Suprapubic skin (tissue), 4 donors: ENCODE results near the gene PAX9. TPM values are rescaled to one million over a fixed set of nuclear protein-coding genes. Genes with fewer than 3 reads are reported as not detected.

Experiments
- DNase-seq, 2 donors: peaks; one replicate each; pipeline ENCODE4 v3.0.0-alpha.2; 2019; ENCODE audit warnings: low spot score in 2 of 2
- H3K27ac ChIP-seq: fragments of 200-600 bp; sonication (generic); one replicate; pipeline ENCODE4 v1.5.1; 2019
- H3K27me3 ChIP-seq: fragments of 200-600 bp; sonication (generic); one replicate; pipeline ENCODE4 v1.5.1; 2019
- H3K36me3 ChIP-seq: fragments of 200-600 bp; sonication (generic); one replicate; pipeline ENCODE4 v1.5.1; 2019
- H3K4me1 ChIP-seq: fragments of 200-600 bp; sonication (generic); one replicate; pipeline ENCODE4 v1.5.1; 2019
- H3K4me3 ChIP-seq: fragments of 200-600 bp; sonication (generic); one replicate; pipeline ENCODE4 v1.5.1; 2019; ENCODE audit warnings: mild to moderate bottlenecking
- H3K9me3 ChIP-seq: fragments of 200-600 bp; sonication (generic); one replicate; pipeline ENCODE4 v1.5.1; 2019
- CTCF ChIP-seq, 2 donors: fragments of 200-600 bp in 1 of 2; fragments of 450-650 bp in 1 of 2; sonication (generic) in 1 of 2; IDR thresholded peaks; one replicate each; pipeline ENCODE4 v1.5.1; 2016 to 2019; ENCODE audit warnings: antibody characterized with exemption in 2 of 2, mild to moderate bottlenecking in 1 of 2, moderate library complexity in 1 of 2
- EP300 ChIP-seq: sonication (generic); formaldehyde crosslinking; IDR thresholded peaks from one replicate; pipeline ENCODE4 v1.6.1; 2017; ENCODE audit warnings: antibody characterized with exemption
- POLR2A ChIP-seq, 2 donors: fragments of 450-650 bp; IDR thresholded peaks; one replicate each; pipeline ENCODE4 v1.6.1; 2017; ENCODE audit warnings: antibody characterized with exemption in 2 of 2, mild to moderate bottlenecking in 2 of 2, moderate library complexity in 2 of 2
- POLR2AphosphoS5 ChIP-seq, 3 donors: sonication (generic); formaldehyde crosslinking; IDR thresholded peaks; one replicate each; pipeline ENCODE4 v1.6.1; 2017; ENCODE audit warnings: antibody characterized with exemption in 3 of 3
- WGBS: methylation state at CpG from one replicate; pipeline ENCODE4 v1.1.5; 2018; 5-methylcytosine and 5-hydroxymethylcytosine counted together
- total RNA-seq, 4 donors: library from RNA; depleted of rRNA; stranded (reverse); fragments of >200 nt; gene quantifications; one replicate each; pipeline ENCODE4 v1.1.0, GENCODE V29; 2016

Gene PAX9
- total RNA-seq, 4 donors from 2014 or later = 0.23 to 1.5 (median 0.96) TPM

DNA sequence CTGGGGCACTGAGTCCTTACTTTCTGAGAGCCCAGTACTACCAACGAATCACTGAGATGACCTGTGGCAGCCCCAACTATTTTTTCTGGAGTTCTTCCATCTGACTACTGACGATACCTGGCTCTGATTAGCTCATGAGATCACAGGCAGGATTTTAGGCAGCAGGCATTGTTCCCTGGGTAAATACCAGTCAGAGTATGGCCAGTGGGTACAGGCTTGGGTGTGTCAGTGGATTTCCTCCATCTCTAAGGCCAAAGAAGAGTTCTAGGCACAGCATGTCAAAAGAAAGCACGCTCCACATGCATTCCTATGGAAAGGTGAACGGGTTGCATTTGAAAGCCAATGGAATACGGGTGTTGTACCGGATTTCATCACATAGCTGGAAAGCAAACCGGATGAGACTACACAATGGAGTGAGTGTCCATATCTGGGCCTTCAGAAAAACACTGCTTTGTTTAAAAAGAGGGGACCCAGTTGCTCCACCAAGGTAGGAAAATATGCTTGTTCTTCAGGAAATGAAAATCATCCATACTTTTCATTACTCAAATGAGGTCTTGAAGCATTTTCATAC lies 55.0 kb downstream of the PAX9 start:
- Histone ChIP-seq H3K4me1 (no peaks in the 10 kb centered on the region), H3K9me3 (no peaks in the 10 kb centered on the region), H3K36me3 (no peaks in the 10 kb centered on the region), H3K4me3 (no peak overlapping the region), H3K27ac (no peak overlapping the region), H3K27me3 (no peaks in the 10 kb centered on the region)
- no peak for TF ChIP-seq CTCF (IDR thresholded peaks at IDR 0.05)
- 73% methylated on average over 7 of the region's 7 CpGs for WGBS
- no peak for DNase-seq

DNA sequence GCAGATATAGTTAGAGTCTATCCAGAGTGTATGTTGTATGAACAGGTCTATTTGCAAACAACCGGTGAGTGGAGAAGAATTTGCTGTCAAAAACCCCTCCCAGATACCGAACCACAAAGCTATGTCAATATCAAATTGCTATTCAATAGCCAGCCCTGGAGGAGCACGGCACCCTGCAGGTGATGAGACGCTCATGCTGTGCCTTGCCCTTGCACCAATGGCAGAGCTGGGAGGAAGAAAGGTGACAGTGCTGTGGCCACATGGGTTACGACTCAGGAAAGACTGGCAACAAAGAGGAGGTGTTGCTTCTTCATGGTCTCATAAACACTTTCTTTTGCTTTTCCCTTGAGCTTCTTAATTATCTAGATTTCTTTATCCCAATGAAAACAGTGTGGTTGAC lies 55.7 kb downstream of the PAX9 start:
- H3K4me3 ChIP-seq = no peak overlapping the region
- no peaks in the 10 kb centered on the region for H3K36me3 ChIP-seq
- no peaks in the 10 kb centered on the region for H3K9me3 ChIP-seq
- no peak for DNase-seq
- TF ChIP-seq CTCF (IDR thresholded peaks at IDR 0.05) (no peak), EP300 (no peak), POLR2A (IDR thresholded peaks at IDR 0.05) (no peak), POLR2AphosphoS5 (IDR thresholded peaks at IDR 0.05) (no peak)
- WGBS = 70% methylated on average over 5 of the region's 5 CpGs
- no peaks in the 10 kb centered on the region for H3K27me3 ChIP-seq
- H3K27ac ChIP-seq = no peak overlapping the region
- no peaks in the 10 kb centered on the region for H3K4me1 ChIP-seq

DNA sequence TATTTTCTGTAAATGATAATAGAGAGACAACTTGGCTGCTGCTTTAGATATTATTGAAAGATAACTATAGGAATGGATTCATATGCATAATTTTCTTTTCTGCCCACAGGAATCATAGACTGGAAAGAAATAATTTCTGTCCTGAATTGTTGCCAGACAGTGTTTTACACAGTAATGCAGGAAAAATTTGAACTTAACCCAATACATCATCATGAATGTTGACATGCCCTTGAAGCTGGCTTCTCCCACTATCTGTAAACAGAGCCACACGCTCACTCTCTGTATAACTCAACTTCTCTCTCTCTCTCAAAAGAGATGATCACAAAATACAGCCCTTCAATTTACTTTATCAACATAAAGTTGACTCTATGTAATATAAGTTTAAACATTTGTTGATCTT lies 56.6 kb downstream of the PAX9 start:
- WGBS = 59% methylated on average over 1 of the region's 1 CpG
- H3K36me3 ChIP-seq = no peaks in the 10 kb centered on the region
- DNase-seq = no peak
- no peaks in the 10 kb centered on the region for H3K27me3 ChIP-seq
- H3K4me1 ChIP-seq = no peaks in the 10 kb centered on the region
- no peak overlapping the region for H3K4me3 ChIP-seq
- TF ChIP-seq CTCF (IDR thresholded peaks at IDR 0.05) (no peak), POLR2A (IDR thresholded peaks at IDR 0.05) (no peak), POLR2AphosphoS5 (IDR thresholded peaks at IDR 0.05) (no peak), EP300 (no peak)
- H3K9me3 ChIP-seq = no peaks in the 10 kb centered on the region
- no peak overlapping the region for H3K27ac ChIP-seq

DNA sequence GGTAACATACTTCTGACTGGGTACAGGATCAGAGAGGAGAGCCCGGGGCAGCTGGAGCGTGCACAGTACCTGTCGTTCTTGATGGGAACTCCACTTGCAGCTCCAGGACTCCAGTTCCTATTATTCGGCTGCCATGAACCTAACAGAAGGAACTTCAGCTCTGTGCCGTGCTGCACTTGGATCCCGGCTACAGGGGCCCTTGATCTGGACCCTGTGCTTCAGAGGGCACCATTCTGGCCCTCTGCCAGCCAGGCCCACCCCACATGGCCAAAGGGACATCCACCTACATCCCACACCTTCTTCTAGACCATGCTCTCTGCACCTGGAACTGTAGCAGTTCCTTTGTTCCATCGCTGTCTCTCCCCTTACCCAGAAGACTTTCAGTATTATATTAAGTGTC lies 58.2 kb downstream of the PAX9 start:
- no peak for TF ChIP-seq POLR2A (IDR thresholded peaks at IDR 0.05)
- H3K27me3 ChIP-seq = no peaks in the 10 kb centered on the region
- no peak overlapping the region for H3K4me3 ChIP-seq
- no peaks in the 10 kb centered on the region for H3K36me3 ChIP-seq
- no peak overlapping the region for H3K27ac ChIP-seq
- 80% methylated on average over 7 of the region's 7 CpGs for WGBS
- H3K9me3 ChIP-seq = no peaks in the 10 kb centered on the region
- no peaks in the 10 kb centered on the region for H3K4me1 ChIP-seq
- no peak for DNase-seq

DNA sequence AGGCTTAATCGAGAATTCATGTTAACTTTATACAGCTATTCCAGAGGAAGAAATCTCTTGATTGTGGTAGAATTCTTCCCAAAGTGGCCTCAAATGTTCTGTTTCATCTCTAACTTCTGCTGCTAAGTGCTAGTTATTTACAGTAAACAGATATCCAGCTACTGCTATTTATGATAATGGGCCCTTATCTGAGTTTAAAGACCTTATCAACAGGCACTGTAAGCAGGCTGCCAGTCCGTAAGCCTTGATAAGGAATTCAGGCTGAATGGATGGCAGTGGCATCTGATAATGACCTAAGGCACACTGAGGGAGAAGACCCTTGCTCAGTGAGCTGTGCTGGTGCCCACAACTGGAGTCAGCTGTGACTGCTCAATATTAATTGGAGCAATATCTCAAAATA lies 59.0 kb downstream of the PAX9 start:
- TF ChIP-seq POLR2AphosphoS5 (IDR thresholded peaks at IDR 0.05) (no peak), CTCF (IDR thresholded peaks at IDR 0.05) (no peak), EP300 (no peak), POLR2A (IDR thresholded peaks at IDR 0.05) (no peak)
- Histone ChIP-seq H3K4me1 (no peaks in the 10 kb centered on the region), H3K36me3 (no peaks in the 10 kb centered on the region), H3K4me3 (no peak overlapping the region), H3K9me3 (no peaks in the 10 kb centered on the region), H3K27ac (no peak overlapping the region), H3K27me3 (no peaks in the 10 kb centered on the region)
- WGBS = 96% methylated on average over 2 of the region's 2 CpGs
- DNase-seq = no peak

DNA sequence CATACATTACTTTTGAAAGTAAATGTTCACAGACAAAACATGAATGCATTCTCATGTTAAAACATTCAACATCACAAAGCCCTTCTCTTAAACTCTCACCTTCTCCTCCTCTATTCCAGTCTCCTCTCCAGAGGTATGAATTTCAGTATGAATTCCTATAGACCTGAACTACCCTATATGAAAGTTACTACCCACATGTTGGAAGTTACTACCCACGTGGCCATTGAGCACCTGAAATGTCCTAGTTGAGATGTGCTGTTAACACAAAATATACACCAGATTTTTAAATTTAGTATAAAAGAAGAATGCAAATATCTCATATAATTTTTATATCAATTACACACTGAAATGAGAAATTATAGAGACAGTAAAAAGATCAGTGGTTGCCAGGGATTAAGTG lies 60.2 kb downstream of the PAX9 start:
- Histone ChIP-seq H3K27ac (no peak overlapping the region), H3K27me3 (no peaks in the 10 kb centered on the region), H3K36me3 (no peaks in the 10 kb centered on the region), H3K4me1 (no peaks in the 10 kb centered on the region), H3K9me3 (no peaks in the 10 kb centered on the region), H3K4me3 (no peak overlapping the region)
- TF ChIP-seq EP300 (no peak), POLR2A (IDR thresholded peaks at IDR 0.05) (no peak), POLR2AphosphoS5 (IDR thresholded peaks at IDR 0.05) (no peak), CTCF (IDR thresholded peaks at IDR 0.05) (no peak)
- DNase-seq = no peak
- WGBS = 73% methylated on average over 1 of the region's 1 CpG
